Erythroblast (primary cell): ENCODE measurements around the gene SIN3B.

Experiments used
- DNase-seq, 2 experiments: peaks; one replicate each; lab custom pipeline; 2025; lab: John Stamatoyannopoulos, UW
- GATA1 ChIP-seq: IDR thresholded peaks from 2 replicates; pipeline ENCODE4 v1.6.1; 2011; ENCODE audit warnings: low read depth, mild to moderate bottlenecking, control low read depth, low read length, moderate library complexity
- POLR2A ChIP-seq: IDR thresholded peaks from 2 replicates; pipeline ENCODE4 v1.6.1; 2011; ENCODE audit warnings: mild to moderate bottlenecking, low read length

SIN3B gene

GRCh38 chr19:16880884-16881554 is 51.8 kb downstream of the SIN3B start:
- TF ChIP-seq GATA1: no peak
- DNase-seq: no peak

GRCh38 chr19:16882146-16882545 is 52.9 kb downstream of the SIN3B start:
- TF ChIP-seq GATA1: no peak
- TF ChIP-seq POLR2A: no peak

GRCh38 chr19:16883522-16883921 is 54.3 kb downstream of the SIN3B start:
- TF ChIP-seq GATA1: no peak
- no peak for TF ChIP-seq POLR2A
- no peak for DNase-seq

More at GRCh38 chr19:16882146-16882545, 52.9 kb downstream of the SIN3B start:
- peak; percentile 25 to 52 for DNase-seq

GRCh38 chr19:16885166-16885565 is 56.0 kb downstream of the SIN3B start:
- TF ChIP-seq POLR2A (no peak), GATA1 (no peak)
- DNase-seq: no peak

- no peak for TF ChIP-seq GATA1
- no peak for TF ChIP-seq POLR2A
- no peak for DNase-seq
Observed at GRCh38 chr19:16886305-16886880, 57.2 kb downstream of the SIN3B start.

GRCh38 chr19:16887353-16888265 is 58.4 kb downstream of the SIN3B start:
- no peak for TF ChIP-seq POLR2A
- peak; percentile 16 to 30 for DNase-seq

GRCh38 chr19:16888629-16889365 is 59.6 kb downstream of the SIN3B start, which contains the start of gene F2RL3:
Gene F2RL3, plus strand, starts transcription at chr19:16888999. Its CDS starts 191 bp downstream, at chr19:16889190.
- TF ChIP-seq POLR2A (no peak), GATA1 (no peak)
- DNase-seq: peak; percentile 55 to 61

- peak; percentile 26 to 28 for DNase-seq
- TF ChIP-seq GATA1: no peak
- no peak for TF ChIP-seq POLR2A
Observed at GRCh38 chr19:16889366-16889882, 60.2 kb downstream of the SIN3B start.

GRCh38 chr19:16889883-16890460 is 60.8 kb downstream of the SIN3B start:
- peak in 1 of 2 experiments; percentile 38 for DNase-seq
- no peak for TF ChIP-seq POLR2A
- no peak for TF ChIP-seq GATA1

GRCh38 chr19:16890461-16891184 is 61.4 kb downstream of the SIN3B start:
- TF ChIP-seq POLR2A: no peak
- no peak for TF ChIP-seq GATA1
- peak; percentile 79 to 93 for DNase-seq

- DNase-seq: no peak
- no peak for TF ChIP-seq GATA1
- TF ChIP-seq POLR2A: no peak
Observed at GRCh38 chr19:16891696-16892382, 62.6 kb downstream of the SIN3B start.
